ENCODE results near the gene PTPRR. TPM values are rescaled to one million over a fixed set of nuclear protein-coding genes. Genes with fewer than 3 reads are reported as not detected.

The PTPRR gene
- total RNA-seq = 0.50 TPM
- polyA plus RNA-seq (ENCODE audit: insufficient read depth, low read depth, low replicate concordance) = 0.86 TPM
- long read RNA-seq, donor 1 = 0 reads
- long read RNA-seq, donor 2 = 0 reads
- long read RNA-seq, donor 3 = 0 reads
- long read RNA-seq, donor 4 = 0 reads
- long read RNA-seq, donor 5 = 0 reads
- long read RNA-seq, donor 6 = 0 reads
- long read RNA-seq, donor 7, partial matches to known transcripts = 0 of 1 reads
- long read RNA-seq, donor 7, other reads (novel, unspliced or antisense) = 1 of 1 reads
- long read RNA-seq, donor 8 = 0 reads
- long read RNA-seq, donor 9 = 0 reads
- long read RNA-seq, donor 10 = 0 reads

GRCh38 chr12:70920251-70920851 is at the start of gene PTPRR:
Gene PTPRR (minus strand): TSS chr12:70920738. CDS start chr12:70920390, 348 bp downstream.
- H3K27ac ChIP-seq (ENCODE audit: low read depth in 2 of 2, low read length in 2 of 2) = no peak within 1 kb of the TSS
- no peaks in the 10 kb centered on the region for H3K9me3 ChIP-seq (ENCODE audit: control insufficient read depth in 2 of 3, insufficient read depth in 1 of 3, low read length in 3 of 3)
- peaks cover 0 to 3% (median 0%) of the 10 kb centered on the region in 3 donors for H3K4me1 ChIP-seq (ENCODE audit: control insufficient read depth in 2 of 3, insufficient read depth in 2 of 3, low read depth in 1 of 3, low read length in 3 of 3)
- FAIRE-seq (no peak), DNase-seq (peak in 4 of 5 donors; percentile 14 to 36 (median 24))
- no peak within 1 kb of the TSS for H3K9ac ChIP-seq (ENCODE audit: low read length in 3 of 3)
- no peaks in the 10 kb centered on the region for H3K36me3 ChIP-seq (ENCODE audit: control insufficient read depth in 2 of 3, insufficient read depth in 3 of 3, low read length in 3 of 3)
- intact Hi-C loops (cut with DNase I) = no loop called here
- H3K4me3 ChIP-seq (ENCODE audit: low read length in 3 of 3) = no peak within 1 kb of the TSS
- TF ChIP-seq CTCF (IDR thresholded peaks at IDR 0.05; ENCODE audit: borderline replicate concordance, extremely low read depth, insufficient read depth) = no peak
- no peaks in the 10 kb centered on the region for H3K27me3 ChIP-seq (ENCODE audit: control insufficient read depth, insufficient read depth, low read length)

DNA sequence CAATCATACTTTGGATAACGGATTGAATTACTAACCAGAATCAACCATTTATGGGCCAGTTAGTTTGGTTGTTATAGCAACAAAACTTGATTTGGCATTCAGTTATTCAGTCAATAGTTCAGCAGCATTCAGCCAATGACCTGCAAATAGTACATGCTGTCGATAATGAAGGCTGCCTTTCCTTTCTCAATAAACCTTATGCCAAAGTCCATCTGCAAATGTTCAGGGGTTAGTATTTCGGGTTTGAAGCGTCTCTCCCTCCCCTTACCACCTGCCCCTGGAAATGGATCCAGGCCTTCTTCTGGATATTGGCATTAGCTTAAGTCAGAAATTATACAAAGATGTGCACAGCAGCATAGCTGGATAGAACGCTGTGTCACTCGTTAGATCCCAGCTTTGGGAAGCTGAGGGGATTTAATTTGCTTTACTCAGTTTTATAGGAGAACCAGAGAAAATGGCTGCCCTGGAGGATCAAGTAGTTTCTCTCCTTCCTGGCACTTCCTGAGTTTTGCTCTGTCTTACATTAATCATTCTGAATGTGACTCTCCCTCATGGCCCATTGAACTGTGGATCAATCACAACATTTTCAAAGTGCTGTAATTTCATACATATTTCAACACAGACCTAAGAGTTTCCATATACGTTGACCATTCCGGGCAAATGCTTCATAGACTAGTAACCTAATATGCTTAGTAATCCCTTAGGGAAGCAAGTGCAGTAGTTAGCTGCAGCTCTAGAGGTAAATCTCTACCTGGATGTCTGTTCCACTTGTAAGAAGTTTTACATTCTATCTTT is 46.7 kb upstream of the PTPRR start:
- Histone ChIP-seq H3K36me3 (ENCODE audit: control insufficient read depth in 2 of 3, insufficient read depth in 3 of 3, low read length in 3 of 3) (no peaks in the 10 kb centered on the region), H3K27ac (ENCODE audit: low read depth in 2 of 2, low read length in 2 of 2) (no peak overlapping the region), H3K9me3 (ENCODE audit: control insufficient read depth in 2 of 3, insufficient read depth in 1 of 3, low read length in 3 of 3) (no peaks in the 10 kb centered on the region), H3K4me3 (ENCODE audit: low read length in 3 of 3) (no peak overlapping the region), H3K4me1 (ENCODE audit: control insufficient read depth in 2 of 3, insufficient read depth in 2 of 3, low read depth in 1 of 3, low read length in 3 of 3) (no peaks in the 10 kb centered on the region), H3K27me3 (ENCODE audit: control insufficient read depth, insufficient read depth, low read length) (no peaks in the 10 kb centered on the region), H3K9ac (ENCODE audit: low read length in 3 of 3) (no peak overlapping the region)
- no peak for TF ChIP-seq CTCF (IDR thresholded peaks at IDR 0.05; ENCODE audit: borderline replicate concordance, extremely low read depth, insufficient read depth)
- no peak for FAIRE-seq
- intact Hi-C loops (cut with DNase I) = no loop called here
- no peak for DNase-seq

DNA sequence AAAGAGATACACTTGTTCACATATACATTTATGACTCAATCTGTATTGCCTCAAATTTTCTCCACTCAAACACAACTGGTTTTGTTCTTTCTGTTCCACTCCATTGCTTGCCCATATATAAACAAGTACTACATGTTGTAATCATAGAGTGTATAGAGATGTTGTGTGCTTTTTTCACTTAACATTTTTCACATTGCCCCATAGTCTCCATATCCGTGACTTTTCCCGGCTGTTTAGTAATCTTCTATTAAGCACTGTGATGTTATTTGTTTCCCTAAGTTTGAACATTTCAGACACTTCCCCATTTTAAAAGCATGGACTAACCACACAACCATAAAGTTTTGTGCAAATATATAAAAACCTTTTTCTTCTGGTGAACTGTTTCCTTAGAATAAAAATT is 45.5 kb upstream of the PTPRR start:
- no peak for FAIRE-seq

More for the DNA sequence above, 45.5 kb upstream of the PTPRR start:
- no peak for TF ChIP-seq CTCF (IDR thresholded peaks at IDR 0.05; ENCODE audit: borderline replicate concordance, extremely low read depth, insufficient read depth)
- no peak for DNase-seq
- Histone ChIP-seq H3K4me1 (ENCODE audit: control insufficient read depth in 2 of 3, insufficient read depth in 2 of 3, low read depth in 1 of 3, low read length in 3 of 3) (no peaks in the 10 kb centered on the region), H3K27ac (ENCODE audit: low read depth in 2 of 2, low read length in 2 of 2) (no peak overlapping the region), H3K9me3 (ENCODE audit: control insufficient read depth in 2 of 3, insufficient read depth in 1 of 3, low read length in 3 of 3) (no peaks in the 10 kb centered on the region), H3K36me3 (ENCODE audit: control insufficient read depth in 2 of 3, insufficient read depth in 3 of 3, low read length in 3 of 3) (no peaks in the 10 kb centered on the region), H3K9ac (ENCODE audit: low read length in 3 of 3) (no peak overlapping the region), H3K4me3 (ENCODE audit: low read length in 3 of 3) (no peak overlapping the region), H3K27me3 (ENCODE audit: control insufficient read depth, insufficient read depth, low read length) (no peaks in the 10 kb centered on the region)
- intact Hi-C loops (cut with DNase I) = no loop called here

All from kidney (tissue), 22 donors.